K562 (cell line): Measurements from ENCODE around the gene XRN2. TPM values are rescaled to one million over a fixed set of nuclear protein-coding genes. Genes with fewer than 3 reads are reported as not detected.

ENCODE experiments used
- ATAC-seq: fragments of 200-7000 bp; cut with Tn5 transposase; 3 replicates; pipeline ENCODE4 v1.9.1; 2020; ENCODE audit warnings: moderate library complexity
- BruUV-seq: library from RNA; stranded (reverse); fragments of 400-500 nt; replicated peaks from 2 replicates; lab custom pipeline; 2021; lab: Mats Ljungman, UMichigan
- CTCF ChIA-PET: fragments of 300-600 bp; formaldehyde crosslinking; extraction: SDS; loops from one replicate; lab custom pipeline; 2021; ENCODE audit warnings: low intra/inter-chr PET ratio; lab: Yijun Ruan, JAX
- POLR2A ChIA-PET: fragments of 300-600, 350-650 bp; sonication (Branson Sonifier 250); formaldehyde crosslinking; extraction: SDS; loops from one replicate; lab custom pipeline; 2021; ENCODE audit warnings: antibody characterized with exemption, inconsistent platforms; lab: Yijun Ruan, JAX
- DNase-seq, 4 experiments: peaks; one replicate each; pipeline versions ENCODE4 v3.0.0 to v3.0.0-alpha.2; 2011 to 2018; ENCODE audit warnings: low spot score in 3 of 4, mixed read lengths in 3 of 4; ENCODE audit errors: extremely low read depth in 1 of 4
- FAIRE-seq: peaks from 2 replicates; lab custom pipeline; 2011; peaks lifted over from hg19 to GRCh38; lab: Jason Lieb, UNC
- H2AFZ ChIP-seq: 2 replicates; pipeline ENCODE4 v1.6.0; 2011; ENCODE audit warnings: low read depth, low read length, control low read depth, inconsistent platforms
- H3K27ac ChIP-seq: fragments of 200-600 bp; 3 replicates; pipeline ENCODE4 v1.8.0; 2011; ENCODE audit warnings: low read depth, mild to moderate bottlenecking, control low read depth, inconsistent platforms, low read length, moderate library complexity, mixed read lengths; ENCODE audit errors: extremely low read depth
- H3K27me3 ChIP-seq, 2 experiments: fragments of 300-600 bp in 1 of 2; 2 replicates in 1 of 2; 3 replicates in 1 of 2; pipeline versions ENCODE4 v1.6.0 to v1.8.0; 2011; ENCODE audit warnings: inconsistent platforms in 2 of 2, low read length in 2 of 2, mild to moderate bottlenecking in 1 of 2, mixed read lengths in 1 of 2, moderate library complexity in 1 of 2; ENCODE audit not compliant: control insufficient read depth in 2 of 2, insufficient read depth in 2 of 2
- H3K36me3 ChIP-seq: fragments of 300-600 bp; 3 replicates; pipeline ENCODE4 v1.8.0; 2011; ENCODE audit warnings: mild to moderate bottlenecking, low read length, inconsistent platforms; ENCODE audit not compliant: control insufficient read depth, insufficient read depth
- H3K4me1 ChIP-seq, 2 experiments: fragments of 200-600 bp in 1 of 2; replicated peaks in 1 of 2; 2 replicates in 1 of 2; 3 replicates in 1 of 2; pipeline versions ENCODE4 v1.5.1 to v1.8.0; 2011; ENCODE audit warnings: inconsistent platforms in 2 of 2, low read length in 2 of 2, mild to moderate bottlenecking in 1 of 2, mixed read lengths in 1 of 2, moderate library complexity in 1 of 2; ENCODE audit not compliant: control insufficient read depth in 2 of 2, insufficient read depth in 2 of 2
- H3K4me2 ChIP-seq: 2 replicates; pipeline ENCODE4 v1.6.1; 2011; ENCODE audit warnings: low read length, control low read depth, inconsistent platforms, mixed read lengths; ENCODE audit not compliant: insufficient read depth
- H3K4me3 ChIP-seq: fragments of 200-600 bp; sonication (generic), shearing (Covaris generic); 2 replicates; pipeline ENCODE4 v1.5.1; 2016; ENCODE audit warnings: control low read depth, inconsistent platforms
- H3K79me2 ChIP-seq: fragments of 200-600 bp; 3 replicates; pipeline ENCODE4 v1.8.0; 2011; ENCODE audit warnings: low read length, inconsistent platforms; ENCODE audit not compliant: control insufficient read depth, insufficient read depth
- H3K9ac ChIP-seq, 2 experiments: 2 replicates each; pipeline versions ENCODE4 v1.6.0 to v1.6.1; 2011; ENCODE audit warnings: low read depth in 2 of 2, low read length in 2 of 2, control low read depth in 1 of 2, inconsistent platforms in 1 of 2, mild to moderate bottlenecking in 1 of 2, mixed read lengths in 1 of 2; ENCODE audit not compliant: insufficient read depth in 1 of 2
- H3K9me1 ChIP-seq: one replicate; pipeline ENCODE4 v1.6.0; 2011; ENCODE audit warnings: inconsistent platforms, mild to moderate bottlenecking, low read length, moderate library complexity; ENCODE audit not compliant: control insufficient read depth, insufficient read depth
- H3K9me3 ChIP-seq: replicated peaks from 2 replicates; pipeline ENCODE4 v1.5.1; 2011; ENCODE audit warnings: low read depth, low read length, inconsistent platforms; ENCODE audit not compliant: control insufficient read depth, insufficient read depth
- H4K20me1 ChIP-seq: replicated peaks from 2 replicates; pipeline ENCODE4 v1.6.1; 2011; ENCODE audit warnings: low read length, inconsistent platforms, mixed read lengths; ENCODE audit not compliant: control insufficient read depth, insufficient read depth
- AFF1 ChIP-seq, 2 experiments: fragments of 450-650 bp; IDR thresholded peaks; 2 replicates each; pipeline ENCODE4 v1.6.1; 2018; ENCODE audit warnings: mild to moderate bottlenecking in 2 of 2, low read depth in 1 of 2; ENCODE audit not compliant: partially characterized antibody in 2 of 2
- CBX5 ChIP-seq: IDR thresholded peaks from 2 replicates; pipeline ENCODE4 v1.6.1; 2014; ENCODE audit warnings: low read depth, borderline replicate concordance
- STAG1 ChIP-seq: sonication (generic); formaldehyde crosslinking; IDR thresholded peaks from 2 replicates; pipeline ENCODE4 v1.5.0; 2020; ENCODE audit warnings: missing genetic modification reagents, borderline replicate concordance
- ZBTB11 ChIP-seq, 3 experiments: fragments of 200-800 bp in 1 of 3; fragments of 250-450 bp in 1 of 3; fragments of 450-650 bp in 1 of 3; sonication (Bioruptor Pico) in 1 of 3; sonication (Bioruptor generic) in 1 of 3; formaldehyde crosslinking in 1 of 3; IDR thresholded peaks; 2 replicates each; pipeline versions ENCODE4 v1.6.1 to v1.8.0; 2016 to 2022; ENCODE audit warnings: mild to moderate bottlenecking in 2 of 3, missing genetic modification characterization in 2 of 3, missing compliant biosample characterization in 1 of 3, moderate library complexity in 1 of 3
- ZNF12 ChIP-seq: sonication (generic); formaldehyde crosslinking; IDR thresholded peaks from 2 replicates; pipeline ENCODE4 v1.4.0; 2020; ENCODE audit warnings: mild to moderate bottlenecking, missing genetic modification reagents
- ZNF561 ChIP-seq: fragments of 450-650 bp; formaldehyde crosslinking; conservative IDR thresholded peaks from 2 replicates; pipeline ENCODE4 v1.4.0; 2020; ENCODE audit warnings: mild to moderate bottlenecking, moderate library complexity
- ZNF592 ChIP-seq: fragments of 450-650 bp; IDR thresholded peaks from 2 replicates; pipeline ENCODE4 v1.6.1; 2017; ENCODE audit warnings: antibody characterized with exemption, mild to moderate bottlenecking
- ZNF785 ChIP-seq: fragments of 250-450 bp; sonication (Bioruptor Pico); IDR thresholded peaks from 2 replicates; pipeline ENCODE4 v1.4.0; 2020; ENCODE audit warnings: mild to moderate bottlenecking
- WGBS: fragments of 100-300 bp; shearing (Covaris generic); methylation state at CpG from one replicate; pipeline ENCODE4 v1.1.6; 2016; ENCODE audit warnings: low coverage, mixed read lengths; ENCODE audit not compliant: insufficient coverage; ENCODE audit errors: missing lambda C conversion rate; 5-methylcytosine and 5-hydroxymethylcytosine counted together
- in situ Hi-C: fragments of 300-500 bp; cut with MboI; formaldehyde crosslinking; loops from 4 replicates; pipeline ENCODE4 v1.15.0; 2018; ENCODE audit warnings: inconsistent platforms, mixed read lengths
- intact Hi-C: fragments of 100-400 bp; cut with micrococcal nuclease; formaldehyde crosslinking; loops from 2 replicates; pipeline ENCODE4 v1.14.2; 2022
- polyA plus RNA-seq, 8 experiments: library from polyadenylated mRNA; depleted of rRNA in 4 of 8; stranded (reverse) in 5 of 8; unstranded in 3 of 8; fragments of >200 nt; fragmentation: Nextera tagmentation in 2 of 8; fragmentation: Illumina TruSeq in 1 of 8; extraction: Ambion mirVana in 2 of 8; extraction: Trizol in 1 of 8; gene quantifications; 2 replicates each; pipeline versions ENCODE4 v1.2.1 to v1.2.3, GENCODE V29; 2011 to 2014; ENCODE audit warnings: inconsistent platforms in 1 of 8, missing spikeins in 1 of 8
- total RNA-seq, 7 experiments: library from RNA; depleted of rRNA in 6 of 7; stranded (reverse); fragments of >200 nt in 6 of 7; fragmentation: Illumina TruSeq in 2 of 7; extraction: Trizol in 2 of 7; gene quantifications; 2 replicates each; pipeline versions ENCODE4 v1.2.1 to v1.2.3, GENCODE V29; 2011 to 2021; ENCODE audit warnings: low replicate concordance in 1 of 7

XRN2 gene
- total and polyA plus RNA-seq, 9 of the 15 experiments (the other 6 are each of a cell fraction or from before 2014, with no cell fraction given), result 41.8 to 67.3 (median 51.4) TPM

- no peak for TF ChIP-seq AFF1 (IDR thresholded peaks at IDR 0.05; ENCODE audit: low read depth in 1 of 2, partially characterized antibody in 2 of 2)
- no peak for TF ChIP-seq STAG1 (CRISPR knock-in tag)
- TF ChIP-seq ZNF561 (CRISPR knock-in tag), result no peak
These were observed 13.5 kb upstream of the XRN2 start (continued) for GRCh38 chr20:21289651-21290050.

GRCh38 chr20:21291026-21291425, 12.1 kb upstream of the XRN2 start:
- CTCF ChIA-PET, result no interaction called here
- intact Hi-C loops (no loop called here), in situ Hi-C loops (no loop called here)
- no peak for TF ChIP-seq CBX5
- TF ChIP-seq ZBTB11 (CRISPR knock-in tag; IDR thresholded peaks at IDR 0.05), result no peak
- no peak for TF ChIP-seq ZNF592
- no peak for TF ChIP-seq ZNF12
- no peak for TF ChIP-seq ZNF785 (CRISPR knock-in tag)

More at GRCh38 chr20:21291026-21291425, 12.1 kb upstream of the XRN2 start:
- Histone ChIP-seq H3K79me2 (no peaks in the 10 kb centered on the region), H3K9me3 (no peaks in the 10 kb centered on the region), H4K20me1 (no peaks in the 10 kb centered on the region), H3K36me3 (no peaks in the 10 kb centered on the region), H3K9me1 (no peaks in the 10 kb centered on the region), H3K9ac (no peak overlapping the region), H3K27ac (no peak overlapping the region), H3K27me3 (peaks cover 0 to 5% of the 10 kb centered on the region in 2 experiments; a peak in 2 of 5 replicates), H3K4me3 (no peak overlapping the region), H3K4me1 (no peaks in the 10 kb centered on the region), H2AFZ (no peak overlapping the region), H3K4me2 (no peak overlapping the region)
- DNase-seq, result no peak
- no peak for FAIRE-seq
- POLR2A ChIA-PET, result no interaction called here
- WGBS, result 4% methylated on average over 2 of the region's 2 CpGs
- BruUV-seq, result no TSS peak
- no peak for ATAC-seq
